HCT116 (cell line): Measurements from ENCODE around the gene EGF. TPM values are rescaled to one million over a fixed set of nuclear protein-coding genes. Genes with fewer than 3 reads are reported as not detected.

ENCODE experiments used
- ATAC-seq: fragments of 200-7000 bp; cut with Tn5 transposase; 2 replicates; pipeline ENCODE4 v1.9.1; 2020; ENCODE audit warnings: mild to moderate bottlenecking, moderate library complexity
- BruUV-seq: library from RNA; stranded (reverse); fragments of 400-500 nt; replicated peaks from 2 replicates; lab custom pipeline; 2021; lab: Mats Ljungman, UMichigan
- CTCF ChIA-PET: fragments of 300-600 bp; sonication (Branson Sonifier 250); formaldehyde crosslinking; loops from one replicate; lab custom pipeline; 2021; ENCODE audit warnings: antibody characterized with exemption; lab: Charles Lee
- POLR2A ChIA-PET: fragments of 300-600, 350-600 bp; sonication (Branson Sonifier 250); formaldehyde crosslinking; loops from one replicate; lab custom pipeline; 2021; ENCODE audit warnings: antibody characterized with exemption; lab: Charles Lee
- RAD21 ChIA-PET, 2 experiments: fragments of 300-600 bp; sonication (Branson Sonifier 250); formaldehyde crosslinking; loops; one replicate each; lab custom pipeline; 2023; ENCODE audit warnings: low total read pairs in 2 of 2; ENCODE audit not compliant: uncharacterized antibody in 2 of 2, unreplicated experiment in 2 of 2, low non-redundant PET in 1 of 2; lab: Charles Lee
- DNase-seq: peaks from one replicate; pipeline ENCODE4 v3.0.0-alpha.2; 2010; ENCODE audit warnings: low read depth, low spot score
- H2AFZ ChIP-seq: fragments of 200-600 bp; shearing (Covaris generic), sonication (generic); 2 replicates; pipeline ENCODE4 v1.6.1; 2017; ENCODE audit warnings: low read depth, mixed run types, mixed read lengths, antibody characterized with exemption, low read length; ENCODE audit not compliant: poor library complexity, severe bottlenecking
- H3K27ac ChIP-seq: 2 replicates; pipeline ENCODE4 v1.5.1; 2012; ENCODE audit warnings: low read depth, low read length
- H3K27me3 ChIP-seq: fragments of 200-600 bp; sonication (generic); 2 replicates; pipeline ENCODE4 v1.6.1; 2016; ENCODE audit warnings: mixed run types, low read length, mixed read lengths; ENCODE audit not compliant: insufficient read depth
- H3K36me3 ChIP-seq, 2 experiments: fragments of 200-500 bp in 1 of 2; fragments of 200-600 bp in 1 of 2; sonication (Bioruptor generic) in 1 of 2; sonication (generic) in 1 of 2; 2 replicates each; pipeline versions ENCODE4 v1.5.1 to v1.6.1; 2014 to 2016; ENCODE audit warnings: low read length in 2 of 2, inconsistent platforms in 1 of 2, mixed read lengths in 1 of 2, mixed run types in 1 of 2; ENCODE audit not compliant: insufficient read depth in 2 of 2, control insufficient read depth in 1 of 2
- H3K4me1 ChIP-seq, 2 experiments: fragments of 200-600 bp in 1 of 2; sonication (generic) in 1 of 2; 2 replicates each; pipeline versions ENCODE4 v1.5.1 to v1.6.1; 2012 to 2017; ENCODE audit warnings: low read length in 2 of 2, inconsistent platforms in 1 of 2, mild to moderate bottlenecking in 1 of 2, mixed read lengths in 1 of 2, mixed run types in 1 of 2, moderate library complexity in 1 of 2; ENCODE audit not compliant: insufficient read depth in 2 of 2, control insufficient read depth in 1 of 2
- H3K4me2 ChIP-seq: fragments of 200-600 bp; sonication (generic); 2 replicates; pipeline ENCODE4 v1.6.1; 2017; ENCODE audit warnings: mixed run types, low read length, mixed read lengths
- H3K4me3 ChIP-seq, 2 experiments: fragments of 200-600 bp in 1 of 2; sonication (generic) in 1 of 2; replicated peaks in 1 of 2; 2 replicates each; pipeline ENCODE4 v1.5.1; 2011 to 2016; ENCODE audit warnings: low read length in 2 of 2, control low read depth in 1 of 2, low read depth in 1 of 2, mild to moderate bottlenecking in 1 of 2, mixed read lengths in 1 of 2, mixed run types in 1 of 2
- H3K79me2 ChIP-seq: fragments of 200-600 bp; sonication (generic); 2 replicates; pipeline ENCODE4 v1.6.1; 2017; ENCODE audit warnings: mild to moderate bottlenecking, mixed run types, low read length, moderate library complexity, mixed read lengths; ENCODE audit not compliant: insufficient read depth
- H3K9ac ChIP-seq: fragments of 200-600 bp; sonication (generic); 2 replicates; pipeline ENCODE4 v1.6.1; 2016; ENCODE audit warnings: low read length, mixed read lengths
- H3K9me2 ChIP-seq: fragments of 200-600 bp; sonication (generic), shearing (Covaris generic); 2 replicates; pipeline ENCODE4 v1.6.1; 2017; ENCODE audit warnings: mixed run types, mild to moderate bottlenecking, moderate library complexity; ENCODE audit not compliant: insufficient read depth
- H3K9me3 ChIP-seq, 2 experiments: fragments of 200-500 bp in 1 of 2; fragments of 200-600 bp in 1 of 2; sonication (Bioruptor generic) in 1 of 2; sonication (generic) in 1 of 2; 2 replicates each; pipeline ENCODE4 v1.6.1; 2014 to 2017; ENCODE audit warnings: low read length in 2 of 2, mixed read lengths in 2 of 2, inconsistent platforms in 1 of 2, low read depth in 1 of 2, mild to moderate bottlenecking in 1 of 2, mixed run types in 1 of 2, moderate library complexity in 1 of 2; ENCODE audit not compliant: control insufficient read depth in 1 of 2, insufficient read depth in 1 of 2
- H4K20me1 ChIP-seq: fragments of 200-600 bp; sonication (generic), shearing (Covaris generic); 2 replicates; pipeline ENCODE4 v1.6.1; 2017; ENCODE audit warnings: mixed run types, mild to moderate bottlenecking, moderate library complexity; ENCODE audit not compliant: insufficient read depth
- CBX3 ChIP-seq: IDR thresholded peaks from 2 replicates; pipeline ENCODE4 v1.6.1; 2012; ENCODE audit warnings: low read depth
- CEBPB ChIP-seq: IDR thresholded peaks from 2 replicates; pipeline ENCODE4 v1.6.1; 2012; ENCODE audit warnings: low read depth
- EGR1 ChIP-seq: IDR thresholded peaks from 2 replicates; pipeline ENCODE4 v1.6.1; 2012; ENCODE audit warnings: low read depth
- ELF1 ChIP-seq: IDR thresholded peaks from 2 replicates; pipeline ENCODE4 v1.6.1; 2012; ENCODE audit warnings: low read depth, borderline replicate concordance
- EZH2 ChIP-seq: fragments of 200-600 bp; sonication (generic); IDR thresholded peaks from 2 replicates; pipeline ENCODE4 v1.6.1; 2017; ENCODE audit warnings: antibody characterized with exemption, mixed run types
- EZH2phosphoT487 ChIP-seq: fragments of 200-600 bp; IDR thresholded peaks from 2 replicates; pipeline ENCODE4 v1.6.1; 2018; ENCODE audit warnings: antibody characterized with exemption, borderline replicate concordance
- FOSL1 ChIP-seq: IDR thresholded peaks from 2 replicates; pipeline ENCODE4 v1.6.1; 2012; ENCODE audit warnings: low read depth
- JUND ChIP-seq: IDR thresholded peaks from 2 replicates; pipeline ENCODE4 v1.6.1; 2012
- MAX ChIP-seq: IDR thresholded peaks from 2 replicates; pipeline ENCODE4 v1.6.1; 2012
- POLR2A ChIP-seq: IDR thresholded peaks from 2 replicates; pipeline ENCODE4 v1.7.0; 2011; ENCODE audit warnings: borderline replicate concordance; ENCODE audit not compliant: insufficient read depth, insufficient read length; ENCODE audit errors: extremely low read depth
- POLR2AphosphoS5 ChIP-seq: IDR thresholded peaks from 2 replicates; pipeline ENCODE4 v1.6.1; 2011; ENCODE audit warnings: mild to moderate bottlenecking, low read depth, low read length, moderate library complexity
- RAD21 ChIP-seq: IDR thresholded peaks from 2 replicates; pipeline ENCODE4 v1.6.1; 2012; ENCODE audit warnings: low read depth, mild to moderate bottlenecking
- REST ChIP-seq: IDR thresholded peaks from 2 replicates; pipeline ENCODE4 v1.6.1; 2012; ENCODE audit warnings: low read depth
- SIN3A ChIP-seq: IDR thresholded peaks from 2 replicates; pipeline ENCODE4 v1.6.1; 2012; ENCODE audit warnings: low read depth
- SP1 ChIP-seq: IDR thresholded peaks from 2 replicates; pipeline ENCODE4 v1.6.1; 2012; ENCODE audit warnings: low read depth
- SRF ChIP-seq: IDR thresholded peaks from 2 replicates; pipeline ENCODE4 v1.6.1; 2012; ENCODE audit warnings: low read depth
- TCF7L2 ChIP-seq: IDR thresholded peaks from 2 replicates; pipeline ENCODE4 v1.7.0; 2011; ENCODE audit warnings: borderline replicate concordance, inconsistent platforms; ENCODE audit not compliant: insufficient read depth, insufficient read length; ENCODE audit errors: extremely low read depth
- YY1 ChIP-seq: IDR thresholded peaks from 2 replicates; pipeline ENCODE4 v1.6.1; 2011; ENCODE audit warnings: low read length, low read depth, moderate library complexity, mild to moderate bottlenecking; ENCODE audit not compliant: insufficient replicate concordance; ENCODE audit errors: extremely low read depth
- ZBTB33 ChIP-seq: IDR thresholded peaks from 2 replicates; pipeline ENCODE4 v1.6.1; 2011; ENCODE audit warnings: mild to moderate bottlenecking, low read length, moderate library complexity; ENCODE audit not compliant: insufficient replicate concordance; ENCODE audit errors: extremely low read depth
- ZNF274 ChIP-seq: fragments of 200-500 bp; sonication (Bioruptor generic); IDR thresholded peaks from 2 replicates; pipeline ENCODE4 v1.6.1; 2014; ENCODE audit warnings: mild to moderate bottlenecking, low read depth, low read length, inconsistent platforms
- intact Hi-C: fragments of 100-400 bp; cut with micrococcal nuclease; formaldehyde crosslinking; loops from 2 replicates; pipeline ENCODE4 v1.10.0; 2022
- total RNA-seq: library from RNA; stranded (reverse); gene quantifications from one replicate; pipeline ENCODE4 v1.2.1, GENCODE V29; 2021; ENCODE audit not compliant: unreplicated experiment

Gene EGF
- total RNA-seq, 1 experiment from 2014 or later, result 0.57 TPM

- H3K4me3 ChIP-seq, result no peak overlapping the region
- no peak overlapping the region for H3K9ac ChIP-seq
- no peaks in the 10 kb centered on the region for H3K9me2 ChIP-seq
- ChIA-PET POLR2A (no interaction called here), RAD21 (no interaction called here), CTCF (no interaction called here)
- H3K4me2 ChIP-seq, result no peak overlapping the region
- DNase-seq, result no peak
- H3K36me3 ChIP-seq, result no peaks in the 10 kb centered on the region
- peaks cover 4 to 8% of the 10 kb centered on the region in 2 experiments; a peak in 2 of 4 replicates for H3K4me1 ChIP-seq
- BruUV-seq, result no TSS peak
- H3K9me3 ChIP-seq, result no peaks in the 10 kb centered on the region
- H3K79me2 ChIP-seq, result no peaks in the 10 kb centered on the region
- H2AFZ ChIP-seq, result no peak overlapping the region
- no peaks in the 10 kb centered on the region for H3K27me3 ChIP-seq
- H4K20me1 ChIP-seq, result no peaks in the 10 kb centered on the region
- intact Hi-C loops, result no loop called here
- no peak overlapping the region for H3K27ac ChIP-seq
- no peak for ATAC-seq
- TF ChIP-seq REST (no peak), ELF1 (no peak), POLR2A (no peak), MAX (no peak), ZNF274 (no peak), CBX3 (no peak), CEBPB (no peak), TCF7L2 (no peak), EZH2 (no peak), SIN3A (no peak), SP1 (no peak), RAD21 (no peak), FOSL1 (no peak), POLR2AphosphoS5 (no peak), EGR1 (no peak), EZH2phosphoT487 (no peak), ZBTB33 (no peak), JUND (no peak), YY1 (no peak), SRF (no peak)
Observed at GRCh38 chr4:109910256-109910655, 2.4 kb upstream of the EGF start.
